22Rv1 (cell line): ENCODE data around the gene KCNJ6.
A peak's percentile ranks its signal among the peaks of the same experiment; 100 is the strongest.

Experiments
- H3K27ac ChIP-seq: fragments of 450-650 bp; 2 replicates; pipeline ENCODE4 v1.5.1; 2017
- ZFX ChIP-seq: fragments of 450-650 bp; IDR thresholded peaks from 2 replicates; pipeline ENCODE4 v1.6.1; 2017; ENCODE audit warnings: antibody characterized with exemption, borderline replicate concordance
- TF ChIP-seq, protein P1 (sequence below): fragments of 450-650 bp; IDR thresholded peaks from 2 replicates; pipeline ENCODE4 v1.5.1; 2017; ENCODE audit warnings: mild to moderate bottlenecking

Gene KCNJ6

DNA sequence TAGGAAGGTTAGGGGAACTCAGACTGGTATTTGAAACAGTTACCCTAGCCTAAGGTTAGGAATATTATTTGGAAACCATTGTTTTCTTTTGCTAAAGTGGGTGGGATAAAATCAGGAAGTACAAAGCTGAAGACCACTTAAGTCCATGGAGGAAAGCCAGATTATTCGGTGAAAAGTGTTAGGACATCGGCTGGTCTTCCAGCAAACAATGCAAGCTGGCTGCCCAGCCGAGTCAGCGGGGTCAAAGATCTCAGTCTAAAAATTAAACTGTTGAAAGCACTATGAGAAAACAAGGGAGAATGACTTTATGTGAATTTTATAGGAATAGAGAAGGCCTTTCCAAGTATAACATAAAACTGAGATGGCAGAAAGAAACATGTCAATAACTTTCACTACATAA lies 231.7 kb downstream of the KCNJ6 start:
- H3K27ac ChIP-seq = no peak overlapping the region
- TF ChIP-seq ZFX = no peak
- TF ChIP-seq, protein P1, sequence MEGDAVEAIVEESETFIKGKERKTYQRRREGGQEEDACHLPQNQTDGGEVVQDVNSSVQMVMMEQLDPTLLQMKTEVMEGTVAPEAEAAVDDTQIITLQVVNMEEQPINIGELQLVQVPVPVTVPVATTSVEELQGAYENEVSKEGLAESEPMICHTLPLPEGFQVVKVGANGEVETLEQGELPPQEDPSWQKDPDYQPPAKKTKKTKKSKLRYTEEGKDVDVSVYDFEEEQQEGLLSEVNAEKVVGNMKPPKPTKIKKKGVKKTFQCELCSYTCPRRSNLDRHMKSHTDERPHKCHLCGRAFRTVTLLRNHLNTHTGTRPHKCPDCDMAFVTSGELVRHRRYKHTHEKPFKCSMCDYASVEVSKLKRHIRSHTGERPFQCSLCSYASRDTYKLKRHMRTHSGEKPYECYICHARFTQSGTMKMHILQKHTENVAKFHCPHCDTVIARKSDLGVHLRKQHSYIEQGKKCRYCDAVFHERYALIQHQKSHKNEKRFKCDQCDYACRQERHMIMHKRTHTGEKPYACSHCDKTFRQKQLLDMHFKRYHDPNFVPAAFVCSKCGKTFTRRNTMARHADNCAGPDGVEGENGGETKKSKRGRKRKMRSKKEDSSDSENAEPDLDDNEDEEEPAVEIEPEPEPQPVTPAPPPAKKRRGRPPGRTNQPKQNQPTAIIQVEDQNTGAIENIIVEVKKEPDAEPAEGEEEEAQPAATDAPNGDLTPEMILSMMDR = no peak

- no peak overlapping the region for H3K27ac ChIP-seq
- TF ChIP-seq ZFX = no peak
- TF ChIP-seq, protein P1 = no peak
Observed at GRCh38 chr21:37684115-37684493, 232.2 kb downstream of the KCNJ6 start.

DNA sequence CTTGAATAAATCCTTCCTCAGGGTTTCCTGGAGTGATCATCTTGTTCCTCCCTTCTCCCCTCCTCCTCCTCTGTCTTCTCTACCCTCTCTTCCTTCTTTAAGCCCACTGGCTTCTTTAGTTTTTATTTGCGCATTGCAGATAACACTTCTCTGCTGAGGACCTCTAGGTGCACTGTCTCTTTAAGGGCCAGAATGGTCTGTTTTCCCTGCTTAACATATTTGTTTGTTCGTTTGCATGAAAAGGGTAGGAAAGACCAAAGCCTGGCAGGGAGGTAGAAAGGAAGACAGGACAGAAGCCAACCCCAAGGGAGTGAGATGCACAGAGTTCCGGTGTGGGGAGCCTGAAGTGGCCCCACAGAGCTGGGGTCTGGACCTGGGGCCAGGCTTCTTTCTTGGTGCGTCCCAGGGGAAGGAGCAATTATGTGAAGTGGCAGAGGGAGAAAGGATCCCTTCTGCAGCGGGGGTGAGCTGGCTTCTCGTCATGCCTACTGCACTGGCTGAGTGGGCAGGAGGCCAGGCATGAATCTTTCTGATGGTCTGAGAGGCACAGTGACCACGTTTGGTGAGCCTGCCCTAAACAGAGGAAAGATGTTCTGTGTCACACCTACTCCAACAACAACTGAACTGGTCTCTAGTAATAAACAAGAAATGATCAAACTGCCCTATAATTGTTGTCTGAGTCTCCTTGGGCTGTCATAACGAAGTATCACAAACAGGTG lies 232.7 kb downstream of the KCNJ6 start:
- H3K27ac ChIP-seq = no peak overlapping the region
- TF ChIP-seq, protein P1 = no peak
- no peak for TF ChIP-seq ZFX

GRCh38 chr21:37682966-37683365 lies 233.3 kb downstream of the KCNJ6 start:
- TF ChIP-seq, protein P1 = no peak
- no peak for TF ChIP-seq ZFX
- H3K27ac ChIP-seq = no peak overlapping the region

GRCh38 chr21:37677006-37677405 lies 239.3 kb downstream of the KCNJ6 start:
- no peak overlapping the region for H3K27ac ChIP-seq
- TF ChIP-seq ZFX = no peak
- TF ChIP-seq, protein P1 = no peak

DNA sequence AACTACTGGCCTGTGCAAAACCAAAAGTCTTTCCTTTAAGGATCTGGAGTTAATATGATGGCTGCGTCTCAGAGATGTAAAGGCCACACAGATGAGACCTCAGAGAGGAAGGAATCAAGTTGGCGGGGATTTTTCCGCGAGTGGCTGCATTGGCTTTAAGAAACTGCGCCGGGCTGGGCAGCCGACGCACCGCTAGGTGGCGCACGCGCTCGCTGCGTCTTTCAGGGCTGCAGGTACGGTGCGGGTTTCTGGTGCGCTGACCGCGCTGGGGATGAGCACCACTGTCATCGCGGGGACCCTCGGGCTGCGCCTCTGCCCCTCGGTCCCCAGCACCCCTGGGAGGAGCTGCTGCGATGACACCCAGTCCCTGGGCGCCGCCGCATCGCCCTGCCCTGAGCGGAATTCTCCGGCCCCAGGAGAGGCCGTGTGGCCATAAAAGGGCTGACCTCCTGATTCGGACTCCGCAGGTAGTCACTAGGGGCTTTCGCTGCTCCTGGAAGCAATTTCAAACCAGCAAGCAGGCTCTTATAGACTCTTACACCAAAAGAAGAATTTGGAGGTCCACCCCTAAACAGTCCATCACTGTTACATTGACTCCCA lies 241.0 kb downstream of the KCNJ6 start:
- TF ChIP-seq, protein P1 = peak; percentile 99
- TF ChIP-seq ZFX = no peak
- no peak overlapping the region for H3K27ac ChIP-seq

DNA sequence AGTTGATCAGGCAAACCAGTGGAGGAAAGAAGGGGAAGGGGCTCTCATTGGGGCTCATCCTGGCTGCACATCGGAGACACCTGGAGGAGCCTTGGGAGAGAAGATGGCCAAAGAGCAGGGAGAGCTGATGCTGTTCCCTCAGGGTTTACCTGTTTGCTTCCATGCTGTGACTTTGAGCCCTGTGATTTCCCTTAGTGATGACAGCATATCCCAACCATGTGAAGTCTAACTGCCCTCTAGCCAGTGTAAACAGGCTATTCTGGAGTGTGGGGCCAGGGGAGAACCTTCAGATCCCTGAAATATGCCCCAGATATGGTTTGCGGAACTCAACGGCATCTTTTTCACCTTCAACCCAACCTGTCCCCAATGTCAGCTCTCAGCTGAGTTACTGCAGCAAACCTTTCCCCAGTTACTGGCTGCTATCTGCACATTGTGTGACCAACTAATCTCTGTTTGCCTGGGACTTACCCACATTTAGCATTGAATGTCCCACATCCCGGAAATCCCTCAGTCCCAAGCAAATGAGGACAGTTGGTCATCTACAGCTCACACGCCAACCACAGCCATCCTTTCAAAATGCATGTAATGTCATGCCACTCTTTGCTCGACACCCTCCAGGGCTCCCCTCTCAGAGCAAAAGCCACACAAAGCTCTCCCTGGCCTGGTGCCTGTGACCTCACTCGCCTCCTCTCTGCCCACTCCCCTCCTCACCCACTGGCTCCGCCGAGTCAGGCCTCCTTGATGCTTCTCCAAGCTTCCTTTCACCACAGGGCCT lies 242.3 kb downstream of the KCNJ6 start:
- no peak overlapping the region for H3K27ac ChIP-seq
- TF ChIP-seq, protein P1 = no peak
- TF ChIP-seq ZFX = no peak
